Ascending aorta (tissue), 2 donors: ENCODE data around the gene TRIM10. TPM values are rescaled to one million over a fixed set of nuclear protein-coding genes. Genes with fewer than 3 reads are reported as not detected.

ENCODE experiments used
- DNase-seq, 2 donors: peaks; one replicate each; pipeline ENCODE4 v3.0.0-alpha.2; 2019; ENCODE audit warnings: low spot score in 2 of 2
- H3K27ac ChIP-seq, 2 donors: fragments of 200-600 bp; sonication (generic); one replicate each; pipeline ENCODE4 v1.5.1; 2016 to 2017; ENCODE audit warnings: mild to moderate bottlenecking in 1 of 2
- H3K27me3 ChIP-seq: fragments of 200-600 bp; sonication (generic); one replicate; pipeline ENCODE4 v1.5.1; 2017
- H3K36me3 ChIP-seq, 2 donors: fragments of 200-600 bp; sonication (generic); one replicate each; pipeline ENCODE4 v1.5.1; 2016
- H3K4me1 ChIP-seq, 2 donors: fragments of 200-600 bp; sonication (generic); one replicate each; pipeline ENCODE4 v1.5.1; 2016 to 2017; ENCODE audit warnings: mild to moderate bottlenecking in 1 of 2
- H3K4me3 ChIP-seq, 2 donors: fragments of 200-600 bp; sonication (generic); one replicate each; pipeline ENCODE4 v1.5.1; 2016 to 2017; ENCODE audit warnings: mild to moderate bottlenecking in 1 of 2
- H3K9me3 ChIP-seq, 2 donors: fragments of 200-600 bp; sonication (generic); one replicate each; pipeline ENCODE4 v1.5.1; 2016
- intact Hi-C: fragments of 100-400 bp; cut with DNase I; formaldehyde crosslinking; loops from one replicate; pipeline ENCODE4 v1.15.1; 2023
- total RNA-seq: library from RNA; depleted of rRNA; stranded (reverse); fragments of >200 nt; gene quantifications from one replicate; pipeline ENCODE4 v1.1.0, GENCODE V29; 2016
- TF ChIP-seq, protein P1 (sequence below), 3 experiments: fragments of 200-600 bp in 2 of 3; fragments of 450-650 bp in 1 of 3; sonication (generic) in 2 of 3; IDR thresholded peaks; one replicate each; pipeline ENCODE4 v1.5.1; 2016 to 2019; ENCODE audit warnings: antibody characterized with exemption in 3 of 3, mild to moderate bottlenecking in 1 of 3, moderate library complexity in 1 of 3

The TRIM10 gene
- total RNA-seq, 1 donor from 2014 or later: not detected

DNA sequence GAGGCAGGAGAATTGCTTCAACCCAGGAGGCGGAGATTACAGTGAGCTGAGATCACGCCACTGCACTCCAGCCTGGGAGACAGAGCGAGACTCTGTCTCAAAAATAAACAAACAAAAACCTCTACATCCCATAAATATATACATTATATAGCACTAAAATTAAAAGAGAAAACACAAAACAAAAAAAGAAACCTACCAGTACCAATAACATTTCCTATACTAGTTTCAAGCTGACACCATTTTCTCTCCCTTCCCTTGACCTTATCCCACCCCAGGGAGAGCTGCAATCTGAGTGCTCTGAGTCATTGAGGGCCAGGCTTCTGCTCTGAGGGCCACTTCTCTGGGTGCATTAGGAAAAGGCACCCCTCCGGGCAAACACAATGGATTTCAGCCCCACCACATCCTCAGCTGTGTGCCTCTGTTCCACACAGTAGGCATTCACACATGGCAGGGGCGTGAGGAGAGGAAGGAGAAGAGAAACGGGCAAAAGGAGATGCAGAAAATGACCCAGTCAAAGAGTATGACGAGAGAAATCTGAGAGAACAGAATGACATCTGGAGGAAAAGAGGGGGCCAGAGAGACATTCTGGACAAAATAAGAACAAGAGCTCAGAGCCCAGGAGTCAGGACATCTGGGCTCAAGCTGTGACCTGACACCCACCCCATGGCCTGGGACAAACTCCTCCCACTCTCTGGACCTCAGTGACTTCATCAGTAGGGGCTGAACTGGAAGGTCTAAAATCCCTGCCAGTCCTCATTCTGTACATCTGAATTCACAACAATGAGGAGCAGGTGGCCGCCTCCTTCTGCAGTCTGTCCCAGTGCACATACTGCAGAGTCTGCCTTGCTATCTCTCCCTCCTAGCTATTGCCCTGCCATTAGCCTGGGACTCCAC lies 34.0 kb upstream of the TRIM10 start:
- TF ChIP-seq, protein P1, sequence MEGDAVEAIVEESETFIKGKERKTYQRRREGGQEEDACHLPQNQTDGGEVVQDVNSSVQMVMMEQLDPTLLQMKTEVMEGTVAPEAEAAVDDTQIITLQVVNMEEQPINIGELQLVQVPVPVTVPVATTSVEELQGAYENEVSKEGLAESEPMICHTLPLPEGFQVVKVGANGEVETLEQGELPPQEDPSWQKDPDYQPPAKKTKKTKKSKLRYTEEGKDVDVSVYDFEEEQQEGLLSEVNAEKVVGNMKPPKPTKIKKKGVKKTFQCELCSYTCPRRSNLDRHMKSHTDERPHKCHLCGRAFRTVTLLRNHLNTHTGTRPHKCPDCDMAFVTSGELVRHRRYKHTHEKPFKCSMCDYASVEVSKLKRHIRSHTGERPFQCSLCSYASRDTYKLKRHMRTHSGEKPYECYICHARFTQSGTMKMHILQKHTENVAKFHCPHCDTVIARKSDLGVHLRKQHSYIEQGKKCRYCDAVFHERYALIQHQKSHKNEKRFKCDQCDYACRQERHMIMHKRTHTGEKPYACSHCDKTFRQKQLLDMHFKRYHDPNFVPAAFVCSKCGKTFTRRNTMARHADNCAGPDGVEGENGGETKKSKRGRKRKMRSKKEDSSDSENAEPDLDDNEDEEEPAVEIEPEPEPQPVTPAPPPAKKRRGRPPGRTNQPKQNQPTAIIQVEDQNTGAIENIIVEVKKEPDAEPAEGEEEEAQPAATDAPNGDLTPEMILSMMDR (IDR thresholded peaks at IDR 0.05): no peak

DNA sequence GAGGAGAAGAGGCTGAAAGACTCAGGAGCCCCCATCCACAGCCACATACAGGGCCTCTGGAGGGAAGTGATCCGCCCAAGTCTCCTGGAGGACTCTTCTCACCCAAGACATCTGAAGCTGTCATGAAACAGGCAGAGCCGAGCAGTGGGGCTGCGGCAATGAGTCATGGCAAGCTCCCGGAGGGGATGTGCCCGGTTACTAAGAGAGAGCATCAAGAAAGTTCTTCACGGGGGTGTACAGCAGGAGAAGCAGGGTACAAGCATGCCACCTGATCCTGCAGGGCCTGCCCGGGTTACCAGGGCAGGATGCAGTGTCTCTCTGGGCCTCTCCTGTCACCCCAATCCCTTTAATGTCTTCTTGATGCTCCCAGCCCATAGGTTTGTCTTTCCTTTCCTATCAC lies 31.1 kb upstream of the TRIM10 start:
- DNase-seq: no peak
- intact Hi-C loops: no loop called here
- H3K4me1 ChIP-seq: no peaks in the 10 kb centered on the region
- no peaks in the 10 kb centered on the region for H3K9me3 ChIP-seq
- no peak overlapping the region for H3K4me3 ChIP-seq
- TF ChIP-seq, protein P1 (IDR thresholded peaks at IDR 0.05): no peak
- no peak overlapping the region for H3K27ac ChIP-seq
- peaks cover 58 to 82% of the 10 kb centered on the region in 2 donors for H3K36me3 ChIP-seq
- no peaks in the 10 kb centered on the region for H3K27me3 ChIP-seq

More for the DNA sequence above, 34.0 kb upstream of the TRIM10 start:
- H3K27me3 ChIP-seq: no peaks in the 10 kb centered on the region
- no peaks in the 10 kb centered on the region for H3K9me3 ChIP-seq
- H3K4me1 ChIP-seq: no peaks in the 10 kb centered on the region
- no peak overlapping the region for H3K27ac ChIP-seq
- no peak overlapping the region for H3K4me3 ChIP-seq
- no peak for DNase-seq
- intact Hi-C loops: no loop called here
- H3K36me3 ChIP-seq: peaks cover 54 to 82% of the 10 kb centered on the region in 2 donors

DNA sequence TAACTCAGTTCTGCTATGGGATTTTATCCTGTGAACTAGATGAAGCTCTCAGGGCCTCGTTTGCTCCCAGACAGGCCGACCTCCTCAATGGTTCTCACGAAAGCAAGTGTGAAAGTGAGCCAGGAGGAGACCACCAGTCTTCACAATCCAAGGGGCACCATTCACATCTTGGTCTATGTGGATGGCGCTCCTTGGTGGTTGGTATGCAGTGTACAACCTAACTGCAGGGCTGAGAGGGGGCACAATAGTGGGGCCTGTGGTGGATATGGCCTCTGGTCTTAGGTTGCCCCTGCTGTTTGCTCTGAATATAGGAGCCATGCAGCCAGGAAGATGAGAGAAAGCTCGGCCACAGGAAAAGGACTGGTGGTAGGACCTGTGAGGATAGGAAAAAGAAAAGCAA lies 27.5 kb upstream of the TRIM10 start:
- intact Hi-C loops: no loop called here
- Histone ChIP-seq H3K27ac (no peak overlapping the region), H3K4me3 (no peak overlapping the region), H3K36me3 (peaks cover 43 to 73% of the 10 kb centered on the region in 2 donors), H3K27me3 (no peaks in the 10 kb centered on the region), H3K9me3 (no peaks in the 10 kb centered on the region), H3K4me1 (no peaks in the 10 kb centered on the region)
- TF ChIP-seq, protein P1 (IDR thresholded peaks at IDR 0.05): no peak
- no peak for DNase-seq

DNA sequence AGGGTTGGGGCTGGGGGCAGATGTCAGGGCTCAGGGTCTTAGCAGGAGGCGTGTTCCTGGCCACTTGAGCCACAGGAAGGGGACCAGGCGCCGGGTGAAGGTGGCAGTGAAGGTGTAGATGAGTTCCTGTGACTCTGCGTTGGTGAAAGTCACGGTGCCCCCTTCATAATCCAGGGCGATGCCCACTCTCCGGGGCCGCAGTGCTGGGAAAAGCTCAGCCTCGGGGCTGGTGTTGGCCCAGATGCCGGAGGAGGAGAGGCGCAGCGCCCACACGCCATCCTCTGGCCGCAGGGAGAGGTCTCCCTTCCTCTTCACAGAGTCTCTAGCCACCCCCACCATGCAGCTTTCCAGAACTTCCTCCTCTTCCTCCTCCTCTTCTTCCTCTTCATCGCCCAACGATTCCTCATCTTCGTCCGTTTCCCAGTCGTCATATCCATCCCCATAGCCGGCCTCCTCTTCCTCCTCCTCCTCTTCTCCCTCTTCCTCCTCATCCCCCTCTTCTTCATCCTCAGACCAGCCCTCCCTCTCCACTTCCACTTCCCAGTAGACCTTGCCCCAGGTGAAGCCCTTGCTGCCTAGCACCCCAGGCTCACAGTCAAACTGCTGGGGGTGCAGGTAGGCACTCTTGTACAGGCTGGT lies 25.0 kb upstream of the TRIM10 start:
- H3K27me3 ChIP-seq: no peaks in the 10 kb centered on the region
- peaks cover 33 to 53% of the 10 kb centered on the region in 2 donors for H3K36me3 ChIP-seq

DNA sequence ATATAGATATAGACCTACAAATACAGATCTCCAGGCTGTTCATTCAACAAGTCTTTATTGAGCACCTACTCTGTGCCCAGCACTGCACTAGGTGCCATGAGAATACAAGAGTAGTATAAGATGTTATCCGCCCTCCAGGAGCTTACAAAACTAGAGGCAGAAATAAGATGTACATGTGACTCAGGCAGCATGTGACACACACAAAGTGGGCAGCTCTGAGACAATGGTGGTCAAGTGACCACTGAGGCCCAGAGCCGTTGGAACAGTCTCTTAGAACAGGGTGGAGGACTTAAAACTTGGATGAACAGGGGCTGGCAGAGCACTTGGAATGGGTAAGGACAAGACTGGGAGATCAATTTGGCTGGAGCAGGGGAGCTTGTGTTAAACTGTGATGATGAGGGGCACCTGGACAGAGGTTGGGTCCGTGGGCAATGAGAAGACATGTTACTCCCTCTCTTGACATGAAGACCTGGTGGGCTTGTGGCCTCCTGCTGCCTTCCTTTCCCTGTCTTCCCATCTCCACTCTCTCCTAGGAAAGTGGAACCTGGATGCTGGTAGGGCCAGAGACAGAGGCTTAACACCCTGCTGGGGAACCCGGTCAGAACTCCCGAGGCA lies 23.5 kb upstream of the TRIM10 start:
- TF ChIP-seq, protein P1 (IDR thresholded peaks at IDR 0.05): no peak
- Histone ChIP-seq H3K27me3 (no peaks in the 10 kb centered on the region), H3K4me3 (no peak overlapping the region), H3K9me3 (peaks cover 3 to 8% of the 10 kb centered on the region in 2 donors), H3K4me1 (no peaks in the 10 kb centered on the region), H3K27ac (no peak overlapping the region), H3K36me3 (peaks cover 24 to 38% of the 10 kb centered on the region in 2 donors)
- intact Hi-C loops: no loop called here
- no peak for DNase-seq

More for the DNA sequence above, 25.0 kb upstream of the TRIM10 start:
- no peak overlapping the region for H3K27ac ChIP-seq
- no peaks in the 10 kb centered on the region for H3K9me3 ChIP-seq
- no peak for DNase-seq
- H3K4me1 ChIP-seq: no peaks in the 10 kb centered on the region
- no peak overlapping the region for H3K4me3 ChIP-seq
- intact Hi-C loops: no loop called here
- TF ChIP-seq, protein P1 (IDR thresholded peaks at IDR 0.05): no peak
